GM10248 (cell line): ENCODE measurements around the gene HSF5.

ENCODE experiments used
- CTCF ChIA-PET: fragments of 300-600 bp; sonication (Branson Sonifier 250); formaldehyde crosslinking; extraction: SDS; loops from one replicate; lab custom pipeline; 2021; ENCODE audit warnings: antibody characterized with exemption; lab: Yijun Ruan, JAX
- POLR2A ChIA-PET: fragments of 350-650 bp; sonication (Branson Sonifier 250); formaldehyde crosslinking; extraction: SDS; loops from one replicate; lab custom pipeline; 2020; ENCODE audit warnings: antibody characterized with exemption; lab: Yijun Ruan, JAX
- DNase-seq: peaks from one replicate; pipeline ENCODE4 v3.0.0; 2012; ENCODE audit errors: extremely low spot score
- TF ChIP-seq, protein P1 (sequence below): IDR thresholded peaks from 2 replicates; pipeline ENCODE4 v1.5.1; 2012; ENCODE audit warnings: mild to moderate bottlenecking, low read depth; ENCODE audit errors: extremely low read depth, missing control alignments, control extremely low read depth

Gene HSF5

GRCh38 chr17:58384897-58385296 is 103.3 kb downstream of the HSF5 start:
- CTCF ChIA-PET = interaction anchor here (1.0 to 3.4 kb wide), 4 partner anchors 16 to 81 kb away, joined by 3 to 14 read pairs (median 6); partner anchors contain the start of genes RNF43 and SUPT4H1
- no peak for DNase-seq
- POLR2A ChIA-PET = no interaction called here
- TF ChIP-seq, protein P1, sequence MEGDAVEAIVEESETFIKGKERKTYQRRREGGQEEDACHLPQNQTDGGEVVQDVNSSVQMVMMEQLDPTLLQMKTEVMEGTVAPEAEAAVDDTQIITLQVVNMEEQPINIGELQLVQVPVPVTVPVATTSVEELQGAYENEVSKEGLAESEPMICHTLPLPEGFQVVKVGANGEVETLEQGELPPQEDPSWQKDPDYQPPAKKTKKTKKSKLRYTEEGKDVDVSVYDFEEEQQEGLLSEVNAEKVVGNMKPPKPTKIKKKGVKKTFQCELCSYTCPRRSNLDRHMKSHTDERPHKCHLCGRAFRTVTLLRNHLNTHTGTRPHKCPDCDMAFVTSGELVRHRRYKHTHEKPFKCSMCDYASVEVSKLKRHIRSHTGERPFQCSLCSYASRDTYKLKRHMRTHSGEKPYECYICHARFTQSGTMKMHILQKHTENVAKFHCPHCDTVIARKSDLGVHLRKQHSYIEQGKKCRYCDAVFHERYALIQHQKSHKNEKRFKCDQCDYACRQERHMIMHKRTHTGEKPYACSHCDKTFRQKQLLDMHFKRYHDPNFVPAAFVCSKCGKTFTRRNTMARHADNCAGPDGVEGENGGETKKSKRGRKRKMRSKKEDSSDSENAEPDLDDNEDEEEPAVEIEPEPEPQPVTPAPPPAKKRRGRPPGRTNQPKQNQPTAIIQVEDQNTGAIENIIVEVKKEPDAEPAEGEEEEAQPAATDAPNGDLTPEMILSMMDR = no peak

GRCh38 chr17:58383892-58384462 is 104.2 kb downstream of the HSF5 start:
- no peak for DNase-seq
- TF ChIP-seq, protein P1 = no peak
- CTCF ChIA-PET = interaction anchor here (1.0 to 3.4 kb wide), 7 partner anchors 12 to 80 kb away, joined by 3 to 14 read pairs (median 3); partner anchors contain the start of genes RNF43 and SUPT4H1
- POLR2A ChIA-PET = interaction anchor here (0.6 kb wide), 1 partner anchor 14 kb away, joined by 5 read pairs; no protein-coding TSS in a partner anchor

DNA sequence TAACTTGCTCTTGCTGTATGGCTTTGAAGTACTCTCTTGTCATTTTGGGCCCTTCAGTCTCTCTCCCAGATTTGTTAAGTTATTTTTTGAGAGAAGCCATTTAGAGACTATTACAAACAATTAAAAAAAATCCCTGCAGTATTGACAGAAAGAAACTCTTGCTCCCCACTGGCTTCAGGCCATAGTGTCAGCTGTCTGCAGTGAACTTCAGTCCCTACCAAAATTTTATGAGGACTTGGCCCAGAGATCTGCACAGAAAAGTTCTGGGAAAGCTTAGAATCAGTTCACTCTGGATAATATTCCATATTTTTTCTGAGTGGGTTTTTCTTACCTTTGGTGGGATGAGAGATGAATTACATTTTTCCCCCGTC is 105.4 kb downstream of the HSF5 start:
- ChIA-PET CTCF (interaction anchor here (1.0 to 3.4 kb wide), 9 partner anchors 10 to 79 kb away, joined by 3 to 14 read pairs (median 5); partner anchors contain the start of gene RNF43), POLR2A (no interaction called here)
- DNase-seq = no peak
- TF ChIP-seq, protein P1 = no peak

GRCh38 chr17:58382108-58382871 is 105.9 kb downstream of the HSF5 start:
- DNase-seq = no peak
- TF ChIP-seq, protein P1 = no peak
- POLR2A ChIA-PET = no interaction called here
- CTCF ChIA-PET = interaction anchor here (0.9 to 4.6 kb wide), 12 partner anchors 9 to 183 kb away, joined by 3 to 27 read pairs (median 4); partner anchors contain the start of gene RNF43

DNA sequence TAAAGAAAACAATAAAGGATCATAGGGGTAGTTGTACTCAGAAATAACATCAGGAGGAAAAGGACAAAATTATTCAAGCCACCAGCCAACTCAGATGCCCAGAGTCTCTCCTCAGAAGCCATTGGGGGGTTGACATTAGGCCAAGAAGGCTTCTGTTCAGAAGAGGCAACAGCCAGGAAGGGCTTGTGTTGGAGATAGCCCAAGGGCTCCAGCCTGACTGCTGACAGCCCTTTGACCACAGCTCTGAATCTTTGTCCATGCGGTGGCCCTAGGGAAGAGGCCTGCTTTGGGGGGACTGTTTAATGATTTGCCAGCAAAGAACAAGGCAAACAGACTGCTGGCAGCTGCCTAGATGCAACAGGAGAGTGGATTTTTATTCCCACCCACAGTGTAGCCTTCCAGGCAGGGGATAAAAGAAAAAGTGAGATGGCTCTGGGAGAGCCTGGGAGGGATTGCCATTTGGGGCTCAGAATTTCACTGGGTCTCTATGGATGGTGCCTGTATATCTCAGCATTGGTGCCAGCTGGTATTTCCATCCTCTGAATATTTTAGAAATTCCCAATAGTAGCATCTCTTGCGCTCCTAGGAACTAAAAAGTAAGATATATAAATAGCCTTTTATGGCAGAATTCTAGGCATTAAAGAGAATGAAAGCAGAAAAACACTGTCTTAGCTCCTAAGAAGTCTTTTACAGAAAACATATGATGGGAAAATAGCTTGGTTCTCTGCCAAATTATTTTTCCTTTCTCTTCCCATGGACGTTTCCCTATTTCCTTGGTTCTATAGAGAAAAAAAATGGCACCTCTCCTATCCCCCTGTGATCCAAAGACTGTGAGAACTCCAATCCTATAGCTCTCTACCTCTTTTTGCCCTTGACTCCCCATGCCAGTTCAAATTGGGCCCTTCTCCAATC is 106.8 kb downstream of the HSF5 start:
- ChIA-PET POLR2A (no interaction called here), CTCF (interaction anchor here (0.9 to 4.6 kb wide), 12 partner anchors 8 to 182 kb away, joined by 3 to 27 read pairs (median 4); partner anchors contain the start of gene RNF43)
- DNase-seq = no peak
- TF ChIP-seq, protein P1 = no peak
